ENCODE measurements around the gene TXNDC2.

Gene TXNDC2

GRCh38 chr18:9913526-9914333 lies 28.0 kb downstream of the TXNDC2 start, which contains the start of gene VAPA:
VAPA (plus strand) TSS chr18:9914016; CDS start chr18:9914257, 241 bp downstream.
- peak within 1 kb of the TSS; percentile 84 for H3K4me3 ChIP-seq (ENCODE audit: low read length)
- DNase-seq (ENCODE audit: low read depth): peak; percentile 75
- no peak for TF ChIP-seq CTCF (conservative IDR thresholded peaks at IDR 0.05; ENCODE audit: low read depth, low read length)

GRCh38 chr18:9914334-9914583 lies 28.5 kb downstream of the TXNDC2 start:
- no peak for DNase-seq (ENCODE audit: low read depth)
- peak overlapping the region; percentile 77 for H3K4me3 ChIP-seq (ENCODE audit: low read length)
- TF ChIP-seq CTCF (conservative IDR thresholded peaks at IDR 0.05; ENCODE audit: low read depth, low read length): no peak

GRCh38 chr18:9914584-9915290 lies 29.0 kb downstream of the TXNDC2 start:
- peak; percentile 58 for DNase-seq (ENCODE audit: low read depth)
- no peak for TF ChIP-seq CTCF (conservative IDR thresholded peaks at IDR 0.05; ENCODE audit: low read depth, low read length)
- H3K4me3 ChIP-seq (ENCODE audit: low read length): peak overlapping the region; percentile 84

- no peak for TF ChIP-seq CTCF (conservative IDR thresholded peaks at IDR 0.05; ENCODE audit: low read depth, low read length)
- no peak for DNase-seq (ENCODE audit: low read depth)
These were observed 29.7 kb downstream of the TXNDC2 start for GRCh38 chr18:9915291-9916076.

GRCh38 chr18:9916077-9916639 lies 30.4 kb downstream of the TXNDC2 start:
- peak overlapping the region; percentile 84 for H3K4me3 ChIP-seq (ENCODE audit: low read length)
- TF ChIP-seq CTCF (conservative IDR thresholded peaks at IDR 0.05; ENCODE audit: low read depth, low read length): no peak
- DNase-seq (ENCODE audit: low read depth): no peak

More at GRCh38 chr18:9915291-9916076, 29.7 kb downstream of the TXNDC2 start:
- H3K4me3 ChIP-seq (ENCODE audit: low read length): peak overlapping the region; percentile 84

- TF ChIP-seq CTCF (conservative IDR thresholded peaks at IDR 0.05; ENCODE audit: low read depth, low read length): no peak
- no peak overlapping the region for H3K4me3 ChIP-seq (ENCODE audit: low read length)
- no peak for DNase-seq (ENCODE audit: low read depth)
These were observed 31.0 kb downstream of the TXNDC2 start for GRCh38 chr18:9916808-9917207.
